Right lobe of liver (tissue), 6 donors: ENCODE measurements around the gene FAM53A. TPM values are rescaled to one million over a fixed set of nuclear protein-coding genes. Genes with fewer than 3 reads are reported as not detected.

Experiments used
- ATAC-seq, 4 donors: fragments of 200-7000 bp; cut with Tn5 transposase; one replicate each; pipeline ENCODE4 v1.9.1; 2020; ENCODE audit warnings: mild to moderate bottlenecking in 4 of 4, moderate library complexity in 4 of 4
- DNase-seq, 3 donors: peaks; one replicate each; pipeline ENCODE4 v3.0.0-alpha.2; 2020
- H3K27ac ChIP-seq, 3 donors: fragments of 200-600 bp; one replicate each; pipeline ENCODE4 v1.8.0; 2022
- H3K27me3 ChIP-seq, 2 donors: fragments of 200-600 bp; one replicate each; pipeline ENCODE4 v1.8.0; 2022
- H3K36me3 ChIP-seq, 4 donors: fragments of 200-600 bp; sonication (generic) in 1 of 4; one replicate each; pipeline versions ENCODE4 v1.5.1 to v1.8.0; 2017 to 2022; ENCODE audit warnings: control low read depth in 1 of 4
- H3K4me1 ChIP-seq, 4 donors: fragments of 200-600 bp; sonication (generic) in 1 of 4; one replicate each; pipeline versions ENCODE4 v1.5.1 to v1.8.0; 2017 to 2022; ENCODE audit warnings: control low read depth in 1 of 4
- H3K4me3 ChIP-seq, 3 donors: fragments of 200-600 bp; one replicate each; pipeline ENCODE4 v1.8.0; 2022
- H3K9me3 ChIP-seq, 4 donors: fragments of 200-600 bp; sonication (generic) in 1 of 4; one replicate each; pipeline versions ENCODE4 v1.5.1 to v1.8.0; 2017 to 2022; ENCODE audit warnings: control low read depth in 1 of 4
- POLR2A ChIP-seq: fragments of 450-650 bp; IDR thresholded peaks from one replicate; pipeline ENCODE4 v1.6.1; 2017; ENCODE audit warnings: antibody characterized with exemption, mild to moderate bottlenecking
- WGBS: methylation state at CpG from one replicate; pipeline ENCODE4 v1.1.6; 2018; ENCODE audit warnings: low coverage, low lambda C conversion rate; ENCODE audit not compliant: insufficient coverage; ENCODE audit errors: missing lambda C conversion rate; 5-methylcytosine and 5-hydroxymethylcytosine counted together
- intact Hi-C, 2 donors: fragments of 100-400 bp; cut with DNase I; formaldehyde crosslinking; loops; one replicate each; pipeline versions ENCODE4 v1.11.2 to v1.14.1; 2022
- total RNA-seq, 6 experiments: library from RNA; depleted of rRNA in 2 of 6; stranded (reverse); fragments of >200 nt in 2 of 6; fragmentation: NEBNext Ultra II Directional in 3 of 6; extraction: Animal tissue kit (Norgen Biotek cat#: 25700) in 3 of 6; gene quantifications; one replicate each; pipeline versions ENCODE4 v1.1.0 to v1.2.4, GENCODE V29; 2016 to 2023
- TF ChIP-seq, protein P1 (sequence below), 4 donors: fragments of 200-600 bp in 3 of 4; fragments of 450-650 bp in 1 of 4; IDR thresholded peaks; one replicate each; pipeline versions ENCODE4 v1.5.1 to v1.8.0; 2016 to 2022; ENCODE audit warnings: antibody characterized with exemption in 4 of 4, mild to moderate bottlenecking in 2 of 4
- donor health status: DM: no; HTN: yes; CAD: no.
- donor health status: DM: no; HTN: no; CAD: no.
- donor health status: DM: no; HTN: no; CAD: no.
- donor health status: DM: no; HTN: yes; CAD: no.
- donor health status: DM: no; HTN: yes; CAD: no.

Gene FAM53A
- total RNA-seq, 6 experiments from 2014 or later = 0.56 to 3.5 (median 0.74) TPM

DNA sequence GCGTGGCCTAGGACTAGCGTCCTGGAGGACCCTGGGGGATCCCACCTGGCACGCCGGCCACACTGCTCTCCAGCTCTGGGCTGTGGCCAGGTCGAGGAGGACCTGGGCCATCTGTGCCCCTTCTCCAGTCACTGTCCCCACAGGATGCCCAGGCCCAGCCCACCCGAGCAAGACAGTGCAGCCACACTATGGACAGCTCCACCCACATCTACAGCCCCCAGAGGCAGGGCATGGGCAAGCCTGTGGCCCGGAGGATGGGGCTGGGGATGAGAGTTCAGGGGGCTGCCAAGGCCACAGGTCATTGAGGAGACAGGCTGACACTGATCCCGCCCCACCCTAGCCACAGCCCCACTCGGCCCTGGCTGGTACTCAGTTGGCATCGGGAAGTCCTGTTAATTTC is 30.3 kb downstream of the FAM53A start:
- ATAC-seq (no peak), DNase-seq (no peak)
- Histone ChIP-seq H3K9me3 (no peaks in the 10 kb centered on the region), H3K27me3 (no peaks in the 10 kb centered on the region), H3K4me3 (no peak overlapping the region), H3K36me3 (no peaks in the 10 kb centered on the region), H3K27ac (no peak overlapping the region), H3K4me1 (no peaks in the 10 kb centered on the region)
- intact Hi-C loops = no loop called here
- TF ChIP-seq, protein P1, sequence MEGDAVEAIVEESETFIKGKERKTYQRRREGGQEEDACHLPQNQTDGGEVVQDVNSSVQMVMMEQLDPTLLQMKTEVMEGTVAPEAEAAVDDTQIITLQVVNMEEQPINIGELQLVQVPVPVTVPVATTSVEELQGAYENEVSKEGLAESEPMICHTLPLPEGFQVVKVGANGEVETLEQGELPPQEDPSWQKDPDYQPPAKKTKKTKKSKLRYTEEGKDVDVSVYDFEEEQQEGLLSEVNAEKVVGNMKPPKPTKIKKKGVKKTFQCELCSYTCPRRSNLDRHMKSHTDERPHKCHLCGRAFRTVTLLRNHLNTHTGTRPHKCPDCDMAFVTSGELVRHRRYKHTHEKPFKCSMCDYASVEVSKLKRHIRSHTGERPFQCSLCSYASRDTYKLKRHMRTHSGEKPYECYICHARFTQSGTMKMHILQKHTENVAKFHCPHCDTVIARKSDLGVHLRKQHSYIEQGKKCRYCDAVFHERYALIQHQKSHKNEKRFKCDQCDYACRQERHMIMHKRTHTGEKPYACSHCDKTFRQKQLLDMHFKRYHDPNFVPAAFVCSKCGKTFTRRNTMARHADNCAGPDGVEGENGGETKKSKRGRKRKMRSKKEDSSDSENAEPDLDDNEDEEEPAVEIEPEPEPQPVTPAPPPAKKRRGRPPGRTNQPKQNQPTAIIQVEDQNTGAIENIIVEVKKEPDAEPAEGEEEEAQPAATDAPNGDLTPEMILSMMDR (IDR thresholded peaks at IDR 0.05) = no peak
- TF ChIP-seq POLR2A = no peak
- no CpG with 5 or more reads among the region's 10 CpGs for WGBS

GRCh38 chr4:1652088-1652487 is 32.0 kb downstream of the FAM53A start:
- ATAC-seq (no peak), DNase-seq (no peak)
- intact Hi-C loops = no loop called here
- Histone ChIP-seq H3K27me3 (no peaks in the 10 kb centered on the region), H3K4me1 (no peaks in the 10 kb centered on the region), H3K27ac (no peak overlapping the region), H3K4me3 (no peak overlapping the region), H3K36me3 (no peaks in the 10 kb centered on the region), H3K9me3 (no peaks in the 10 kb centered on the region)
- 86% methylated on average over 13 of the region's 13 CpGs for WGBS
- TF ChIP-seq POLR2A = no peak
- TF ChIP-seq, protein P1 (IDR thresholded peaks at IDR 0.05) = no peak

GRCh38 chr4:1651609-1652008 is 32.5 kb downstream of the FAM53A start:
- no peaks in the 10 kb centered on the region for H3K4me1 ChIP-seq
- intact Hi-C loops = no loop called here
- WGBS = 92% methylated on average over 3 of the region's 13 CpGs
- ATAC-seq (no peak), DNase-seq (no peak)
- TF ChIP-seq POLR2A = no peak
- TF ChIP-seq, protein P1 (IDR thresholded peaks at IDR 0.05) = no peak
- H3K36me3 ChIP-seq = no peaks in the 10 kb centered on the region
- H3K4me3 ChIP-seq = no peak overlapping the region
- H3K27me3 ChIP-seq = no peaks in the 10 kb centered on the region
- no peak overlapping the region for H3K27ac ChIP-seq
- no peaks in the 10 kb centered on the region for H3K9me3 ChIP-seq

- no peaks in the 10 kb centered on the region for H3K27me3 ChIP-seq
- no peaks in the 10 kb centered on the region for H3K36me3 ChIP-seq
- no peak overlapping the region for H3K27ac ChIP-seq
- no peaks in the 10 kb centered on the region for H3K9me3 ChIP-seq
- DNase-seq (no peak), ATAC-seq (no peak)
- TF ChIP-seq, protein P1 (IDR thresholded peaks at IDR 0.05) = no peak
- no peak for TF ChIP-seq POLR2A
- H3K4me3 ChIP-seq = no peak overlapping the region
- WGBS = 72% methylated on average over 3 of the region's 3 CpGs
- H3K4me1 ChIP-seq = no peaks in the 10 kb centered on the region
- intact Hi-C loops = no loop called here
Observed at GRCh38 chr4:1648962-1649361, 35.2 kb downstream of the FAM53A start.

GRCh38 chr4:1647432-1647831 is 36.7 kb downstream of the FAM53A start:
- Histone ChIP-seq H3K4me3 (no peak overlapping the region), H3K4me1 (no peaks in the 10 kb centered on the region), H3K27ac (no peak overlapping the region), H3K9me3 (no peaks in the 10 kb centered on the region), H3K27me3 (no peaks in the 10 kb centered on the region), H3K36me3 (no peaks in the 10 kb centered on the region)
- DNase-seq (no peak), ATAC-seq (no peak)
- TF ChIP-seq, protein P1 (IDR thresholded peaks at IDR 0.05) = no peak
- no peak for TF ChIP-seq POLR2A
- intact Hi-C loops = no loop called here
- 86% methylated on average over 14 of the region's 19 CpGs for WGBS
